OCI-LY3 (cell line): Measurements from ENCODE around the gene TMEM18.

Experiments
- H2AFZ ChIP-seq: fragments of 200-600, 300-600 bp; shearing (Covaris generic); 2 replicates; pipeline ENCODE4 v1.6.0; 2014; ENCODE audit warnings: antibody characterized with exemption, low read depth, low read length
- H3K27ac ChIP-seq: fragments of 200-600, 300-600 bp; sonication (generic); 2 replicates; pipeline ENCODE4 v1.5.1; 2014; ENCODE audit warnings: mild to moderate bottlenecking, low read length, moderate library complexity, mixed read lengths
- H3K27me3 ChIP-seq: fragments of 200-600, 300-600 bp; sonication (generic); 2 replicates; pipeline ENCODE4 v1.6.1; 2014; ENCODE audit warnings: low read depth, low read length, mixed read lengths
- H3K36me3 ChIP-seq: fragments of 200-600, 300-600 bp; sonication (generic); replicated peaks from 2 replicates; pipeline ENCODE3; 2014; ENCODE audit warnings: low read depth, low read length, mixed read lengths
- H3K4me1 ChIP-seq: fragments of 300-600, 200-600 bp; sonication (generic); 2 replicates; pipeline ENCODE4 v1.6.1; 2014; ENCODE audit warnings: low read length, mixed read lengths
- H3K4me2 ChIP-seq: fragments of 200-600, 300-600 bp; sonication (generic); 2 replicates; pipeline ENCODE4 v1.6.1; 2014; ENCODE audit warnings: low read length, mixed read lengths
- H3K4me3 ChIP-seq: fragments of 300-600, 200-600 bp; sonication (generic); 2 replicates; pipeline ENCODE4 v1.5.1; 2014; ENCODE audit warnings: antibody characterized with exemption, mild to moderate bottlenecking, low read length, moderate library complexity
- H3K79me2 ChIP-seq: fragments of 300-600, 200-600 bp; shearing (Covaris generic); 2 replicates; pipeline ENCODE4 v1.6.1; 2014; ENCODE audit warnings: mild to moderate bottlenecking, low read length, mixed read lengths
- H3K9ac ChIP-seq: fragments of 300-600, 200-600 bp; shearing (Covaris generic); 2 replicates; pipeline ENCODE4 v1.6.0; 2014; ENCODE audit warnings: mild to moderate bottlenecking, low read length, moderate library complexity
- H3K9me3 ChIP-seq: fragments of 200-600, 300-600 bp; shearing (Covaris generic); 2 replicates; pipeline ENCODE4 v1.6.1; 2014; ENCODE audit warnings: low read length, mixed read lengths; ENCODE audit not compliant: insufficient read depth
- H4K20me1 ChIP-seq: fragments of 200-600, 300-600 bp; sonication (generic); 2 replicates; pipeline ENCODE4 v1.6.1; 2016; ENCODE audit warnings: low read length, mixed read lengths; ENCODE audit not compliant: insufficient read depth
- CTCF ChIP-seq: fragments of 200-600, 300-600 bp; sonication (generic); IDR thresholded peaks from 2 replicates; pipeline ENCODE4 v1.5.1; 2014; ENCODE audit warnings: antibody characterized with exemption, low read length, low read depth
- EZH2phosphoT487 ChIP-seq: fragments of 200-600 bp; shearing (Covaris generic); IDR thresholded peaks from 2 replicates; pipeline ENCODE4 v1.6.1; 2018; ENCODE audit warnings: antibody characterized with exemption, mixed run types, low read depth

TMEM18 gene

GRCh38 chr2:672606-672905, 4.7 kb downstream of the TMEM18 start:
- peaks cover 34% of the 10 kb centered on the region for H3K79me2 ChIP-seq
- H3K4me3 ChIP-seq, result no peak overlapping the region
- no peaks in the 10 kb centered on the region for H3K27me3 ChIP-seq
- no peak for TF ChIP-seq EZH2phosphoT487
- no peak for TF ChIP-seq CTCF
- peaks cover 7% of the 10 kb centered on the region for H3K4me1 ChIP-seq
- no peak overlapping the region for H3K4me2 ChIP-seq
- peaks cover 24% of the 10 kb centered on the region for H4K20me1 ChIP-seq
- H2AFZ ChIP-seq, result no peak overlapping the region
- no peaks in the 10 kb centered on the region for H3K9me3 ChIP-seq
- no peak overlapping the region for H3K9ac ChIP-seq
- H3K36me3 ChIP-seq, result peaks cover 48% of the 10 kb centered on the region
- H3K27ac ChIP-seq, result no peak overlapping the region

- H3K4me1 ChIP-seq, result peaks cover 7% of the 10 kb centered on the region
- H3K27me3 ChIP-seq, result no peaks in the 10 kb centered on the region
- no peak for TF ChIP-seq EZH2phosphoT487
- no peak for TF ChIP-seq CTCF
- H3K9me3 ChIP-seq, result no peaks in the 10 kb centered on the region
- no peak overlapping the region for H3K4me2 ChIP-seq
- peaks cover 34% of the 10 kb centered on the region for H3K79me2 ChIP-seq
- H3K9ac ChIP-seq, result no peak overlapping the region
- H3K36me3 ChIP-seq, result peaks cover 53% of the 10 kb centered on the region
- no peak overlapping the region for H3K4me3 ChIP-seq
- no peak overlapping the region for H2AFZ ChIP-seq
- peaks cover 24% of the 10 kb centered on the region for H4K20me1 ChIP-seq
- no peak overlapping the region for H3K27ac ChIP-seq
These were observed 5.2 kb downstream of the TMEM18 start for GRCh38 chr2:671787-672605.

- Histone ChIP-seq H3K4me2 (no peak overlapping the region), H3K9ac (no peak overlapping the region), H3K27ac (no peak overlapping the region), H3K27me3 (no peaks in the 10 kb centered on the region), H2AFZ (no peak overlapping the region), H3K9me3 (no peaks in the 10 kb centered on the region), H3K79me2 (peaks cover 29% of the 10 kb centered on the region), H3K36me3 (peaks cover 63% of the 10 kb centered on the region), H3K4me3 (no peak overlapping the region), H3K4me1 (peaks cover 6% of the 10 kb centered on the region), H4K20me1 (peaks cover 20% of the 10 kb centered on the region)
- TF ChIP-seq EZH2phosphoT487 (no peak), CTCF (no peak)
These were observed 6.1 kb downstream of the TMEM18 start for GRCh38 chr2:671072-671471.

DNA sequence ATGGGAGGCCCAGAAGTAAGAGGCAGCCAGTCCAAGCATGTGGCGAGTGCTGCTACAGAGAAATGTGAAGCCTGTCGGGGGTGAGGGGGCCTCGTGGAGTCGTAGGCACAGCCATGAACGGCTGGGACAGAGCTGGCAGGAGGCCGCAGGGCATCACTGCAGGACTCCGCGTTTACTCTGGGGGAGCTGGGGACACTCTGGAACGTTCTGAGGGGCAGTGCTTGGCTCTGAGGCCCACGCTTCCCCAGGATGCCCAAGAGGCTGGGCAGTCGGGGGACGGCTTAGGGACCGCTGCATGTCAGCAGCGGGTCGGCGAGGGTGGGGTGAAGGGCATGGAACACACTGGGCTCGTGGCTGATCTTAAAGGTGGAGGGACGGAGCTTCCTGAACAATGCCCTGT, 6.6 kb downstream of the TMEM18 start:
- H3K27me3 ChIP-seq, result no peaks in the 10 kb centered on the region
- no peak overlapping the region for H3K4me2 ChIP-seq
- no peaks in the 10 kb centered on the region for H3K9me3 ChIP-seq
- no peak overlapping the region for H3K4me3 ChIP-seq
- no peak overlapping the region for H2AFZ ChIP-seq
- H3K9ac ChIP-seq, result no peak overlapping the region
- H3K27ac ChIP-seq, result no peak overlapping the region
- peaks cover 24% of the 10 kb centered on the region for H3K79me2 ChIP-seq
- peaks cover 15% of the 10 kb centered on the region for H4K20me1 ChIP-seq
- H3K4me1 ChIP-seq, result peaks cover 1% of the 10 kb centered on the region
- peaks cover 67% of the 10 kb centered on the region for H3K36me3 ChIP-seq
- no peak for TF ChIP-seq CTCF
